HepG2 (cell line): ENCODE data around the gene VAMP8. TPM values are rescaled to one million over a fixed set of nuclear protein-coding genes. Genes with fewer than 3 reads are reported as not detected.

Experiments
- ARNTL ChIP-seq: sonication (generic); formaldehyde crosslinking; IDR thresholded peaks from 2 replicates; pipeline ENCODE4 v1.4.0; 2020; ENCODE audit warnings: mild to moderate bottlenecking, missing genetic modification reagents
- CEBPG ChIP-seq: IDR thresholded peaks from 2 replicates; pipeline ENCODE4 v1.6.1; 2016
- DMTF1 ChIP-seq: sonication (generic); formaldehyde crosslinking; IDR thresholded peaks from 2 replicates; pipeline ENCODE4 v1.4.0; 2020; ENCODE audit warnings: mild to moderate bottlenecking, missing genetic modification reagents
- DNMT1 ChIP-seq: sonication (generic); formaldehyde crosslinking; IDR thresholded peaks from 2 replicates; pipeline ENCODE4 v1.5.1; 2020; ENCODE audit warnings: mild to moderate bottlenecking, missing genetic modification reagents
- ELF1 ChIP-seq: sonication (generic); formaldehyde crosslinking; IDR thresholded peaks from 2 replicates; pipeline ENCODE4 v1.4.0; 2020; ENCODE audit warnings: missing genetic modification reagents
- GABPA ChIP-seq, 2 experiments: IDR thresholded peaks; 2 replicates each; pipeline ENCODE4 v1.6.1; 2011 to 2016; ENCODE audit warnings: low read depth in 2 of 2, low read length in 1 of 2, missing biosample characterization in 1 of 2, missing genetic modification characterization in 1 of 2
- JUN ChIP-seq: sonication (generic); formaldehyde crosslinking; IDR thresholded peaks from 2 replicates; pipeline ENCODE4 v1.4.0; 2020; ENCODE audit warnings: mild to moderate bottlenecking, missing genetic modification reagents
- KMT2B ChIP-seq: IDR thresholded peaks from 2 replicates; pipeline ENCODE4 v1.6.1; 2016; ENCODE audit warnings: missing genetic modification reagents, missing compliant biosample characterization
- MYNN ChIP-seq: sonication (generic); formaldehyde crosslinking; IDR thresholded peaks from 2 replicates; pipeline ENCODE4 v1.4.0; 2020; ENCODE audit warnings: mild to moderate bottlenecking, low read depth, missing genetic modification reagents
- NCOA5 ChIP-seq: sonication (generic); formaldehyde crosslinking; IDR thresholded peaks from 2 replicates; pipeline ENCODE4 v1.4.0; 2020; ENCODE audit warnings: missing genetic modification reagents
- NFIC ChIP-seq: IDR thresholded peaks from 2 replicates; pipeline ENCODE4 v1.6.1; 2012; ENCODE audit warnings: mild to moderate bottlenecking, low read length, inconsistent platforms
- POLR2A ChIP-seq, 2 experiments: IDR thresholded peaks; 2 replicates each; pipeline ENCODE4 v1.6.1; 2011; ENCODE audit warnings: low read depth in 2 of 2, low read length in 2 of 2, mild to moderate bottlenecking in 1 of 2, moderate library complexity in 1 of 2; ENCODE audit not compliant: insufficient read depth in 1 of 2
- PPARG ChIP-seq: conservative IDR thresholded peaks from 2 replicates; pipeline ENCODE4 v1.6.1; 2016; ENCODE audit warnings: missing biosample characterization, missing genetic modification reagents
- RXRB ChIP-seq: IDR thresholded peaks from 2 replicates; pipeline ENCODE4 v1.6.1; 2016; ENCODE audit warnings: borderline replicate concordance, missing genetic modification reagents, missing compliant biosample characterization
- SMAD1 ChIP-seq: sonication (generic); formaldehyde crosslinking; IDR thresholded peaks from 2 replicates; pipeline ENCODE4 v1.4.0; 2020; ENCODE audit warnings: missing genetic modification reagents, low read depth, mild to moderate bottlenecking, borderline replicate concordance
- SMYD3 ChIP-seq: sonication (generic); formaldehyde crosslinking; IDR thresholded peaks from 2 replicates; pipeline ENCODE4 v1.8.1; 2023; ENCODE audit warnings: mild to moderate bottlenecking, missing genetic modification reagents
- TFAP4 ChIP-seq: sonication (generic); IDR thresholded peaks from 2 replicates; pipeline ENCODE4 v1.6.1; 2016; ENCODE audit warnings: low read depth, borderline replicate concordance
- TFDP1 ChIP-seq: IDR thresholded peaks from 2 replicates; pipeline ENCODE4 v1.6.1; 2016; ENCODE audit warnings: missing compliant biosample characterization, missing genetic modification reagents, borderline replicate concordance
- ZFP62 ChIP-seq: sonication (generic); formaldehyde crosslinking; IDR thresholded peaks from 2 replicates; pipeline ENCODE4 v1.4.0; 2020; ENCODE audit warnings: missing genetic modification reagents
- ZNF101 ChIP-seq: sonication (generic); formaldehyde crosslinking; IDR thresholded peaks from 2 replicates; pipeline ENCODE4 v1.4.0; 2020; ENCODE audit warnings: mild to moderate bottlenecking, low read depth, missing genetic modification reagents, borderline replicate concordance
- ZNF121 ChIP-seq: sonication (generic); formaldehyde crosslinking; IDR thresholded peaks from 2 replicates; pipeline ENCODE4 v1.5.0; 2020; ENCODE audit warnings: mild to moderate bottlenecking, missing genetic modification reagents
- ZNF772 ChIP-seq: sonication (generic); formaldehyde crosslinking; IDR thresholded peaks from 2 replicates; pipeline ENCODE4 v1.5.0; 2020; ENCODE audit warnings: mild to moderate bottlenecking, missing genetic modification reagents
- ZNF879 ChIP-seq: sonication (generic); formaldehyde crosslinking; IDR thresholded peaks from 2 replicates; pipeline ENCODE4 v1.8.1; 2023; ENCODE audit warnings: missing genetic modification reagents
- ZZZ3 ChIP-seq: sonication (generic); formaldehyde crosslinking; IDR thresholded peaks from 2 replicates; pipeline ENCODE4 v1.4.0; 2020; ENCODE audit warnings: missing genetic modification reagents, mild to moderate bottlenecking, borderline replicate concordance
- polyA plus RNA-seq, 8 experiments: library from polyadenylated mRNA; depleted of rRNA in 3 of 8; stranded (reverse) in 7 of 8; unstranded in 1 of 8; fragments of >200 nt; fragmentation: Illumina TruSeq in 4 of 8; extraction: Trizol in 4 of 8; gene quantifications; 2 replicates each; pipeline versions ENCODE4 v1.2.1 to v1.2.3, GENCODE V29; 2011 to 2016; ENCODE audit warnings: low read depth in 4 of 8, missing spikeins in 1 of 8, mixed read lengths in 1 of 8; ENCODE audit not compliant: insufficient read depth in 1 of 8
- total RNA-seq, 5 experiments: library from RNA; depleted of rRNA; stranded (reverse); fragments of >200 nt; fragmentation: Illumina TruSeq; extraction: Trizol; gene quantifications; 2 replicates each; pipeline ENCODE4 v1.2.3, GENCODE V29; 2016; ENCODE audit warnings: low read depth in 1 of 5
- TF ChIP-seq, protein P1 (sequence below), 2 experiments: fragments of 450-650 bp in 1 of 2; sonication (generic) in 1 of 2; formaldehyde crosslinking; IDR thresholded peaks; 2 replicates each; pipeline versions ENCODE4 v1.5.0 to v1.8.0; 2020 to 2022; ENCODE audit warnings: mild to moderate bottlenecking in 1 of 2, missing genetic modification reagents in 1 of 2

VAMP8 gene
- total and polyA plus RNA-seq, 2 of the 13 experiments (the other 11 are each of a cell fraction or from before 2014, with no cell fraction given) = 83.3 to 157 TPM

- TF ChIP-seq TFDP1 (peak; percentile 82; the same call in 1 of the 2 replicates), TFAP4 (peak; percentile 88; the same call in 1 of the 2 replicates), POLR2A (IDR thresholded peaks at IDR 0.05; ENCODE audit: insufficient read depth in 1 of 2, low read depth in 2 of 2, low read length in 2 of 2) (peak; percentile 98), ZZZ3 (CRISPR knock-in tag) (peak; percentile 51; the same call in 1 of the 2 replicates), GABPA (IDR thresholded peaks at IDR 0.05; ENCODE audit: low read depth, low read length) (no peak), GABPA (CRISPR knock-in tag; IDR thresholded peaks at IDR 0.05; ENCODE audit: low read depth) (peak; percentile 81), ZNF121 (CRISPR knock-in tag) (0 out of 2 replicates have a peak, but pooled peaks have one; percentile 27), ZNF772 (no peak; the same call in none of the 2 replicates), ZNF101 (peak; percentile 60; the same call in 1 of the 2 replicates), DMTF1 (CRISPR knock-in tag) (0 out of 2 replicates have a peak, but pooled peaks have one; percentile 32), ARNTL (peak; percentile 74; the same call in 1 of the 2 replicates), SMYD3 (CRISPR knock-in tag) (no peak), NCOA5 (CRISPR knock-in tag) (no peak), CEBPG (CRISPR knock-in tag) (no peak; the same call in 1 of the 2 replicates), RXRB (CRISPR knock-in tag) (peak; percentile 62; the same call in 1 of the 2 replicates), ELF1 (CRISPR knock-in tag) (peak; percentile 75), SMAD1 (CRISPR knock-in tag) (peak; percentile 45; the same call in 1 of the 2 replicates), JUN (CRISPR knock-in tag) (no peak; the same call in 1 of the 2 replicates), ZFP62 (no peak), ZNF879 (no peak), MYNN (peak; percentile 67; the same call in 1 of the 2 replicates), NFIC (no peak), DNMT1 (CRISPR knock-in tag) (no peak), PPARG (CRISPR knock-in tag) (peak; percentile 83), KMT2B (peak; percentile 92)
- TF ChIP-seq, protein P1, sequence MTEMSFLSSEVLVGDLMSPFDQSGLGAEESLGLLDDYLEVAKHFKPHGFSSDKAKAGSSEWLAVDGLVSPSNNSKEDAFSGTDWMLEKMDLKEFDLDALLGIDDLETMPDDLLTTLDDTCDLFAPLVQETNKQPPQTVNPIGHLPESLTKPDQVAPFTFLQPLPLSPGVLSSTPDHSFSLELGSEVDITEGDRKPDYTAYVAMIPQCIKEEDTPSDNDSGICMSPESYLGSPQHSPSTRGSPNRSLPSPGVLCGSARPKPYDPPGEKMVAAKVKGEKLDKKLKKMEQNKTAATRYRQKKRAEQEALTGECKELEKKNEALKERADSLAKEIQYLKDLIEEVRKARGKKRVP (CRISPR knock-in tag; IDR thresholded peaks at IDR 0.05) = peak in 1 of 2 experiments; percentile 42; a peak in 1 of 4 replicates
These were observed 15.8 kb upstream of the VAMP8 start, which contains the start of gene GGCX (continued) for GRCh38 chr2:85561280-85562212.
